ENCODE data around the gene MPRIP. TPM values are rescaled to one million over a fixed set of nuclear protein-coding genes. Genes with fewer than 3 reads are reported as not detected.

The MPRIP gene
- total and polyA plus RNA-seq, 2 of the 13 experiments (the other 11 are each of a cell fraction or from before 2014, with no cell fraction given), result 50.2 to 52.4 TPM

- ChIA-PET CTCF (ENCODE audit: low intra/inter-chr PET ratio, low total read pairs) (no interaction called here), POLR2A (no interaction called here)
- H3K4me1 ChIP-seq (ENCODE audit: insufficient read depth, low read length), result no peaks in the 10 kb centered on the region
- H3K9me3 ChIP-seq (ENCODE audit: low read length), result no peaks in the 10 kb centered on the region
- TF ChIP-seq SPEN (CRISPR knock-in tag; IDR thresholded peaks at IDR 0.05; ENCODE audit: low read depth) (no peak), JUNB (CRISPR knock-in tag; IDR thresholded peaks at IDR 0.05; ENCODE audit: borderline replicate concordance) (no peak), ISX (CRISPR knock-in tag; conservative IDR thresholded peaks at IDR 0.05) (no peak), ZNF557 (CRISPR knock-in tag; IDR thresholded peaks at IDR 0.05) (no peak), POLR2AphosphoS2 (IDR thresholded peaks at IDR 0.05; ENCODE audit: low read depth, low read length) (no peak), ZBTB34 (CRISPR knock-in tag; IDR thresholded peaks at IDR 0.05) (no peak), BATF2 (CRISPR knock-in tag; IDR thresholded peaks at IDR 0.05) (no peak), ETV5 (CRISPR knock-in tag; IDR thresholded peaks at IDR 0.05; ENCODE audit: borderline replicate concordance) (no peak), HMG20A (CRISPR knock-in tag; IDR thresholded peaks at IDR 0.05; ENCODE audit: borderline replicate concordance) (no peak)
- no TSS peak for BruUV-seq (replicated peaks)
- H4K20me1 ChIP-seq (ENCODE audit: insufficient read depth, low read length), result no peaks in the 10 kb centered on the region
- intact Hi-C loops (cut with micrococcal nuclease; ENCODE audit: unreplicated experiment), result no loop called here
- H3K36me3 ChIP-seq (replicated peaks in 1 of 2; ENCODE audit: control insufficient read depth in 1 of 2, insufficient read depth in 2 of 2, low read length in 2 of 2), result peaks cover 21 to 70% of the 10 kb centered on the region in 2 experiments
- no peak overlapping the region for H3K4me2 ChIP-seq (ENCODE audit: low read depth, low read length)
- FAIRE-seq (no peak), DNase-seq (ENCODE audit: low spot score) (no peak), ATAC-seq (no peak)
- in situ Hi-C loops (cut with HindIII; ENCODE audit: extremely low pct_ligation_motif_present, low pct_unique_long_range_greater_than_20kb), result no loop called here
- H3K27ac ChIP-seq (ENCODE audit: extremely low read length, insufficient read depth, low read length), result no peak overlapping the region
- 97% methylated on average over 5 of the region's 5 CpGs for WGBS (ENCODE audit: low lambda C conversion rate)
- no peak overlapping the region for H3K9ac ChIP-seq (ENCODE audit: insufficient read depth, low read depth, low read length)
- no peak overlapping the region for H3K4me3 ChIP-seq (replicated peaks in 1 of 3; ENCODE audit: insufficient read depth in 1 of 3, low read depth in 2 of 3, low read length in 3 of 3)
- H2AFZ ChIP-seq (ENCODE audit: low read length), result no peak overlapping the region
- no peaks in the 10 kb centered on the region for H3K27me3 ChIP-seq (ENCODE audit: control insufficient read depth in 1 of 2, insufficient read depth in 2 of 2, low read length in 2 of 2)
- no peaks in the 10 kb centered on the region for H3K79me2 ChIP-seq (ENCODE audit: insufficient read depth, low read length)
Measured at GRCh38 chr17:17154556-17154955, 112.3 kb downstream of the MPRIP start.
